NB4 (cell line): ENCODE data around the gene NDUFA13.

Source experiments
- MAX ChIP-seq: IDR thresholded peaks from 2 replicates; pipeline ENCODE4 v1.6.1; 2011; ENCODE audit warnings: low read depth, low read length
- POLR2A ChIP-seq: IDR thresholded peaks from 2 replicates; pipeline ENCODE4 v1.6.1; 2011; ENCODE audit warnings: mild to moderate bottlenecking; ENCODE audit not compliant: insufficient read length; ENCODE audit errors: extremely low read depth

DNA sequence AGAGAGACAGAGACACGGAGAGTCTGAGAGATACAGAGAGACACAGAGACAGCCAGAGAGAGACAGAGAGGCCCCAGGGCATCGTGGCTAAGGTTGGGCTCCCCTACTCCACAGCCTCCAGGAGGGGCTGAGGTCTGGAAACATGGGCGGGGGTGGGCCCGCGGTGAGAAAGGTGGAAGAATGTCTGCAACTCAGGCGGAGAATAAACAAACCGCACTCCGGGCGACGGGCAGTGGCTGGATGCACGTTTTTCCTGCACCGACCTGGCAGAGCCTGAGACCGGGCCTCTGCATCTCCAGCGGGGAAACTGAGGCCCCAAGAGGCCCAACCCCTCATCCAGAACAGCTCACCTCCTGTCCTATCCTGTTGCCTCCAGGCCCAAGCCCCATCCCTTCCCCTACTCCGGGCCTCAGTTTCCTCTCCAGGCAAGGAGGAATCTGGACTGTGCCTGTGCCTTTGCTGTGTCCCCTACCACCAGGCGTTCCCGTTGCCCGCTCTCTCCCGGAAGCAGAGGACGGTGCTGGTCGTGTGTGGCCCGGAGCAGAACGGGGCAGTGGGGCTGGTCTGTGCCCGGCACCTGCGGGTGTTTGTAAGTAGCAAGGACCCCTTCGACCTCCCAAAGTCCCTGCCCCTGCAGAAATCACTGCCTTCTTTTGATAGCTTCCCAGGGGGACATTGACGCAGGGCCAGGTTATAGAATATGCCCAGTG lies 18.7 kb downstream of the NDUFA13 start:
- TF ChIP-seq MAX (no peak), POLR2A (no peak)
